ENCODE measurements around the gene CYP3A7.
"Not testable (repeated sequence)": the region's sequence is repeated elsewhere in the genome, so short reads cannot be mapped to it uniquely, and the experiment has no call there.

DNA sequence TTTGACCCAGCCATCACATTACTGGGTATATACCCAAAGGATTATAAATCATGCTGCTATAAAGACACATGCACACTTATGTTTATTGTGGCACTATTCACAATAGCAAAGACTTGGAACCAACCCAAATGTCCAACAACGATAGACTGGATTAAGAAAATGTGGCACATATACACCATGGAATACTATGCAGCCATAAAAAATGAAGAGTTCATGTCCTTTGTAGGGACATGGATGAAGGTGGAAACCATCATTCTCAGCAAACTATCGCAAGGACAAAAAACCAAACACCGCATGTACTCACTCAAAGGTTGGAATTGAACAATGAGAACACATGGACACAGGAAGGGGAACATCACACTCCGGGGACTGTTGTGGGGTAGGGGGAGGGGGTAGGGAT is 44.1 kb downstream of the CYP3A7 start:
- TF ChIP-seq, protein P1, sequence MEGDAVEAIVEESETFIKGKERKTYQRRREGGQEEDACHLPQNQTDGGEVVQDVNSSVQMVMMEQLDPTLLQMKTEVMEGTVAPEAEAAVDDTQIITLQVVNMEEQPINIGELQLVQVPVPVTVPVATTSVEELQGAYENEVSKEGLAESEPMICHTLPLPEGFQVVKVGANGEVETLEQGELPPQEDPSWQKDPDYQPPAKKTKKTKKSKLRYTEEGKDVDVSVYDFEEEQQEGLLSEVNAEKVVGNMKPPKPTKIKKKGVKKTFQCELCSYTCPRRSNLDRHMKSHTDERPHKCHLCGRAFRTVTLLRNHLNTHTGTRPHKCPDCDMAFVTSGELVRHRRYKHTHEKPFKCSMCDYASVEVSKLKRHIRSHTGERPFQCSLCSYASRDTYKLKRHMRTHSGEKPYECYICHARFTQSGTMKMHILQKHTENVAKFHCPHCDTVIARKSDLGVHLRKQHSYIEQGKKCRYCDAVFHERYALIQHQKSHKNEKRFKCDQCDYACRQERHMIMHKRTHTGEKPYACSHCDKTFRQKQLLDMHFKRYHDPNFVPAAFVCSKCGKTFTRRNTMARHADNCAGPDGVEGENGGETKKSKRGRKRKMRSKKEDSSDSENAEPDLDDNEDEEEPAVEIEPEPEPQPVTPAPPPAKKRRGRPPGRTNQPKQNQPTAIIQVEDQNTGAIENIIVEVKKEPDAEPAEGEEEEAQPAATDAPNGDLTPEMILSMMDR (IDR thresholded peaks at IDR 0.05; ENCODE audit: low read length): not testable (repeated sequence)
- TF ChIP-seq EZH2 (optimal IDR thresholded peaks at IDR 0.05; ENCODE audit: low read depth, low read length): not testable (repeated sequence)
